ENCODE measurements around the gene VPS4A. TPM values are rescaled to one million over a fixed set of nuclear protein-coding genes. Genes with fewer than 3 reads are reported as not detected.

The VPS4A gene
- total RNA-seq (10 to 100 TPM; 28.1 to 39.5 (median 34.5) TPM), polyA plus RNA-seq (10 to 100 TPM; 31.2 to 55.1 (median 42.5) TPM)
- long read RNA-seq, donor 1, full-length matches to known transcripts, result 30 of 44 reads
- long read RNA-seq, donor 1, partial matches to known transcripts, result 14 of 44 reads
- long read RNA-seq, donor 1, other reads (novel, unspliced or antisense), result 0 of 44 reads
- long read RNA-seq, donor 2, full-length matches to known transcripts, result 22 of 77 reads
- long read RNA-seq, donor 2, partial matches to known transcripts, result 55 of 77 reads
- long read RNA-seq, donor 2, other reads (novel, unspliced or antisense), result 0 of 77 reads
- long read RNA-seq, donor 3, full-length matches to known transcripts, result 21 of 29 reads
- long read RNA-seq, donor 3, partial matches to known transcripts, result 8 of 29 reads
- long read RNA-seq, donor 3, other reads (novel, unspliced or antisense), result 0 of 29 reads
- long read RNA-seq, donor 4, full-length matches to known transcripts, result 79 of 100 reads
- long read RNA-seq, donor 4, partial matches to known transcripts, result 6 of 100 reads
- long read RNA-seq, donor 4, other reads (novel, unspliced or antisense), result 15 of 100 reads
- long read RNA-seq, donor 5, full-length matches to known transcripts, result 232 of 268 reads
- long read RNA-seq, donor 5, partial matches to known transcripts, result 3 of 268 reads
- long read RNA-seq, donor 5, other reads (novel, unspliced or antisense), result 33 of 268 reads
- long read RNA-seq, donor 6, full-length matches to known transcripts, result 40 of 53 reads
- long read RNA-seq, donor 6, partial matches to known transcripts, result 4 of 53 reads
- long read RNA-seq, donor 6, other reads (novel, unspliced or antisense), result 9 of 53 reads
- long read RNA-seq, donor 7, full-length matches to known transcripts, result 15 of 53 reads
- long read RNA-seq, donor 7, partial matches to known transcripts, result 23 of 53 reads
- long read RNA-seq, donor 7, other reads (novel, unspliced or antisense), result 15 of 53 reads
- long read RNA-seq, donor 8, full-length matches to known transcripts, result 24 of 31 reads
- long read RNA-seq, donor 8, partial matches to known transcripts, result 7 of 31 reads
- long read RNA-seq, donor 8, other reads (novel, unspliced or antisense), result 0 of 31 reads
- long read RNA-seq, donor 9, full-length matches to known transcripts, result 23 of 52 reads
- long read RNA-seq, donor 9, partial matches to known transcripts, result 29 of 52 reads
- long read RNA-seq, donor 9, other reads (novel, unspliced or antisense), result 0 of 52 reads
- long read RNA-seq, donor 10, full-length matches to known transcripts, result 8 of 8 reads
- long read RNA-seq, donor 10, partial matches to known transcripts, result 0 of 8 reads
- long read RNA-seq, donor 10, other reads (novel, unspliced or antisense), result 0 of 8 reads

DNA sequence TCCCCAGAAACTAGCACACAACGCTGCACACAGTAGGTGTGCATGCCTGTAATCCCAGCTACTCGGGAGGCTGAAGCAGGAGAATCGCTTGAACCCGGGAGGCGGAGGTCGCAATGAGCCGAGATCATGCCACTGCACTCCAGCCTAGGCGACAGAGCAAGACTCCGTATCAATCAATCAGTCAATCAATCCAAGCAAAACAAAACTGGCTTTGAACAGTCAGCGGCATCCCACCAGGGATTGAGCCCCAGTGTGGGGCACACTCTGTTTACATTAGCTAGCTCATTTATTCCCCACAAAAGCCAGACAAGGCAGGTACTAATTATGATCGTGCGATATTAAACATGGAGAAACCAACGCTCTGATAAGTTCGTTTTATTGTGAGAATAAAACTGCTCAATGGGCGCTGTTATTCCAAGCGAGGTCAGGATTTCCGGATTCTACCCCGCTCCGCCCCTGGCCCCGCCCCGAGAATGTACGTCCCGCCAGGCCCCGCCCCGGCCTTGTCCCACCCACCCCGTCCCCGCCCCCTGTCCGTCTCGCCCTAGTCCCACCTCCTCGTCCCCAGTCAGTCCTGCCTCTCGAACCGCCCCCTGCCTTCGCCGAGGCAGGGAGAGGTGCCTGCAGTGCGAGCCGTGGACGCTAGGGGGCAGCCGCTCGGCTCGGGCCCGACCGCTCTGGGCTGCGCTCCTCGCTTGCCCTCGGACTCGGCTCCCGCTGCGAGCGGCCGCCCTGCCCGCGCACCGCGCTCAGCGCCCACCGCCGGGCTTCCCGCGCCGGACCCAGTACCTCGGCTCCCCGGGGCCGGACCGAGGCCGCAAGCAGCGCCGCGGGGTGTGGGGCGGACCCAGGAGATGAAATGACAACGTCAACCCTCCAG lies at the start of gene VPS4A:
TSS of gene VPS4A (plus strand) at position 698 of the 880 bp plus-strand sequence. CDS start at position 860, 162 bp downstream.
- Histone ChIP-seq H3K27ac (peak within 1 kb of the TSS; percentile 47 to 96 (median 91)), H3K4me3 (peak within 1 kb of the TSS; percentile 53 to 88 (median 74)), H3K36me3 (replicated peaks in 1 of 2) (peaks cover 0 to 12% of the 10 kb centered on the region in 2 donors), H3K4me1 (replicated peaks in 1 of 2) (peaks cover 18 to 24% of the 10 kb centered on the region in 2 donors), H3K27me3 (no peaks in the 10 kb centered on the region), H3K9me3 (replicated peaks in 1 of 3) (no peaks in the 10 kb centered on the region)
- TF ChIP-seq POLR2A (IDR thresholded peaks at IDR 0.05), result peak; percentile 85 to 89
- TF ChIP-seq, protein P1, sequence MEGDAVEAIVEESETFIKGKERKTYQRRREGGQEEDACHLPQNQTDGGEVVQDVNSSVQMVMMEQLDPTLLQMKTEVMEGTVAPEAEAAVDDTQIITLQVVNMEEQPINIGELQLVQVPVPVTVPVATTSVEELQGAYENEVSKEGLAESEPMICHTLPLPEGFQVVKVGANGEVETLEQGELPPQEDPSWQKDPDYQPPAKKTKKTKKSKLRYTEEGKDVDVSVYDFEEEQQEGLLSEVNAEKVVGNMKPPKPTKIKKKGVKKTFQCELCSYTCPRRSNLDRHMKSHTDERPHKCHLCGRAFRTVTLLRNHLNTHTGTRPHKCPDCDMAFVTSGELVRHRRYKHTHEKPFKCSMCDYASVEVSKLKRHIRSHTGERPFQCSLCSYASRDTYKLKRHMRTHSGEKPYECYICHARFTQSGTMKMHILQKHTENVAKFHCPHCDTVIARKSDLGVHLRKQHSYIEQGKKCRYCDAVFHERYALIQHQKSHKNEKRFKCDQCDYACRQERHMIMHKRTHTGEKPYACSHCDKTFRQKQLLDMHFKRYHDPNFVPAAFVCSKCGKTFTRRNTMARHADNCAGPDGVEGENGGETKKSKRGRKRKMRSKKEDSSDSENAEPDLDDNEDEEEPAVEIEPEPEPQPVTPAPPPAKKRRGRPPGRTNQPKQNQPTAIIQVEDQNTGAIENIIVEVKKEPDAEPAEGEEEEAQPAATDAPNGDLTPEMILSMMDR (IDR thresholded peaks at IDR 0.05), result peak; percentile 45 to 98 (median 80)
- WGBS, 4 donors, result 7 to 34% (median 8%) methylated on average over 16 to 70 of the region's 70 CpGs
- DNase-seq, result peak; percentile 96 to 98 (median 97)
- intact Hi-C loops (cut with DNase I), result no loop called here

DNA sequence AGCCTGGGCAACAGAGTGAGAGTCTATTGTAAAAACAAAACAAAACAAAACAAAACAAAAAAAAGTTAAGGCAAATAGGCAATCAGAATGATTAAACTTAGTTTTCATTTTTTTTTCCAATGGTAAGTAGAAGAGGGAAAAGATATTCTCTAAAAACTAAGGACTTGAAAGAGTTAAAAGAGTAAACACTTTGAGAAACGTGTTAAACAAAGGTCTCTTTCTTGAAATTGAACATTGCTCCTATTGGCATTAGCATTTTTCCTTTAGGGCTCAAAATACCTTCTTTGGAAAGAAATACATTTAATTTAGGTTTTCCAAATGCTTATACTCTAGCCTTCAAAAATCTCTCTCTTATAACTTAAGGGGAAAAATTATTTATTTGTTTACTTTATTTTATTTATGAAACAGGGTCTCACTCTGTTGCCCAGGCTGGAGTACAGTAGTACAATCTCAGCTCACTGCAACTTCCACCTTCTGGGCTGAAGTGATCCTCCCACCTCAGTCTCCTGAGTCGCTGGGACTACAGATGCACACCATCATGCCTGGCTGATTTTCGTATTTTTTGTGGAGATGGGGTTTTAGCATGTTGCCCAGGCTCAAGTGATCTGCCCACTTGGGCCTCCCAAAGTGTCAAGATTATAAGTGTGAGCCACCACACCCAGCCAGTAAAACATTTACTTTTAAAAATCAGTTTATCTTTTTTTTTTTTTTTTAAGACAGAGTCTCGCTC lies 44.7 kb upstream of the VPS4A start:
- H3K4me1 ChIP-seq (replicated peaks in 1 of 2), result peaks cover 0 to 2% of the 10 kb centered on the region in 2 donors
- WGBS, 4 donors, result 52 to 73% (median 65%) methylated on average over 4 of the region's 4 CpGs
- peaks cover 0 to 9% of the 10 kb centered on the region in 2 donors for H3K36me3 ChIP-seq (replicated peaks in 1 of 2)
- no peak for DNase-seq
- H3K9me3 ChIP-seq (replicated peaks in 1 of 3), result no peaks in the 10 kb centered on the region
- no peak overlapping the region for H3K4me3 ChIP-seq
- H3K27me3 ChIP-seq, result no peaks in the 10 kb centered on the region
- no peak overlapping the region for H3K27ac ChIP-seq
- intact Hi-C loops (cut with DNase I), result no loop called here
- TF ChIP-seq POLR2A (IDR thresholded peaks at IDR 0.05), result no peak
- TF ChIP-seq, protein P1 (IDR thresholded peaks at IDR 0.05), result no peak

DNA sequence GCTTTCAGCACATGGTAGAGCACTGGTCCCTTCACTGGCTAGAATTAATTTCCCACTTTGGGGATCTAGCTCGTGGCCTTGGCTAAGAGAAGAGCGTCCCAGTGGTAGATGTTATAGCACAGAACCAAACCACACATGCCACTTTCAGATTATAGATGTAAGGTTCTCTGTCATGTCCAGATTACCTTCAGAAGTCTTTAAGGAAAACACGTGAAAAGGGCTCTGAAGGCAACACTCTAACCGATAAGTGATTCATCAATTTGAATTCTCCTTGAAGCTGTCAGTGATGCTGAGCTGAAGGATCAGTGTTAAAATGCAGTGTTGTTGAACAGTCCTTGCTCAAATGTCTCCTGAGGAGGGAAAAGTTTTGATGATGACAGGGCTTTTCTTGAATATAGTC lies 43.5 kb upstream of the VPS4A start:
- peaks cover 0 to 9% of the 10 kb centered on the region in 2 donors for H3K36me3 ChIP-seq (replicated peaks in 1 of 2)
- WGBS, 4 donors, result 42 to 76% (median 55%) methylated on average over 4 of the region's 4 CpGs
- no peak for DNase-seq
- H3K27ac ChIP-seq, result no peak overlapping the region
- intact Hi-C loops (cut with DNase I), result no loop called here
- no peaks in the 10 kb centered on the region for H3K27me3 ChIP-seq
- H3K4me1 ChIP-seq (replicated peaks in 1 of 2), result peaks cover 0 to 2% of the 10 kb centered on the region in 2 donors
- H3K9me3 ChIP-seq (replicated peaks in 1 of 3), result no peaks in the 10 kb centered on the region
- H3K4me3 ChIP-seq, result no peak overlapping the region
- TF ChIP-seq POLR2A (IDR thresholded peaks at IDR 0.05), result no peak
- TF ChIP-seq, protein P1 (IDR thresholded peaks at IDR 0.05), result no peak
